Measurements from ENCODE around the gene LRP1B.

LRP1B gene

DNA sequence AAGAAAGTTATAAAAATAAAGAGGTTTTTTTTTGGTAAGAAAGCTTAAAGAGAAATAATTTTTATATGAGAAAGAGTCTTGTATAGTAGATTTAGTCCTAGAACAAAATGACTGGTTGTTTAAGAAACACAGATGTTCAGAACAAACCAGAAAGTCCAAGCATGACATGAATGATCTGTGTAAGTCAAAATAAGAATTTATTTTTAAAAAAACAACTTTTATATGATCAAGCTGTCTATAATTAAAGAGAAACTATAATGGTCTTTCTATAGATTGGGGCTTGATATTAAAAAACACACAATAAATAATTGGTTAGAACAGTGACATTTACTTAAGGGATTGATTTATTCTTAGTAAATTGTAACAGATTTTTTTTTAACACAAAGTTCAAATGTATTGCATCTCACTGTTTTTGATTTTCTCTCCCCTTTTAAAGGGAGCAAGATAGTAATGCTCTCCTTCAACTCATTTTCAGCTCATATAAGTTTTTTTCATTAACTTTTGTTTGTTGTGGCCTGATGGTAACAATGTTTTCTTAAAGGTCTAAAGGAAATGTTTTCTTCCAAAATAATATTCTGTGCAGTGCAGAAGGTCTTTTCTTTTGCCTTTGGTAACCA lies 1256.8 kb downstream of the LRP1B start:
- DNase-seq: no peak

- DNase-seq: no peak
Measured at GRCh38 chr2:140869925-140870324, 1260.9 kb downstream of the LRP1B start.

DNA sequence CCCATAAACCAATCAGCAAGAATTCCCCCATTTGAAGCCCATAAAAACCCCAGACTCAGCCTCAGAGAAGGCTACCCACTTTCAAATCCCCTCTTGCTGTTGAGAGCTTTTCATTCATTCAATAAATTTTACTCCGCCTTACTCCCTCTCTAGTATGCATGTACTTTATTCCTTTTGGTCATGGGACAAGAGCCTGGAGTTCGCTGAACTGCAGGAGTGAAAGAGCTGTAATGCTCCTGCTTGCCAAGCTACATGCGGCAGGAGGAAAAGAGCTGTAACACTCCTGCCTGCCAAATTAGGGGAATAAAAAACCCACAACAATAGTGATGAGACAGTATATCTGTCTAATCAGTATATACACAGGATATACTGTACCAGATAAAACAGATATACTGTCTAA lies 1261.7 kb downstream of the LRP1B start:
- DNase-seq: no peak

DNA sequence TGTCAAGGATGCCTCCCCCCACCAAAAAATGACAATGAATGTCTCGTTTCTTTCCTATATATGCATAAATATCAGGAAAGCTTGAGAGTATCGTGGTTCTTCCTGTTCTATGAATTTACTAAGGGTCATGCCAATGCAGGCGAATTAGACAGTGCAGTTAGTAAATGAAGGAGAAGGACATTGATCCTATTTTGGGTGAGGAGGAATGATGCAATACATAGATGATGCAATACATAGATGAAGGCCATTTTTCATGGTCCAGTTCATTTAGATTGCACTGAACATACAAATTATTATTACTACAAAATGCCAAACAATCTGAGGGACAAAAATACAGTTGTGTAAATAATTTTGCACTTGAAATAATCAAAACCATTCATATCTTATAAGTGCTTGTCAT lies 1265.0 kb downstream of the LRP1B start:
- DNase-seq: no peak

GRCh38 chr2:140863713-140864112 lies 1267.1 kb downstream of the LRP1B start:
- DNase-seq: peak; percentile 76 to 82

GRCh38 chr2:140862181-140862580 lies 1268.6 kb downstream of the LRP1B start:
- no peak for DNase-seq

GRCh38 chr2:140861666-140862065 lies 1269.2 kb downstream of the LRP1B start:
- DNase-seq: no peak

GRCh38 chr2:140855471-140855870 lies 1275.3 kb downstream of the LRP1B start:
- no peak for DNase-seq

DNA sequence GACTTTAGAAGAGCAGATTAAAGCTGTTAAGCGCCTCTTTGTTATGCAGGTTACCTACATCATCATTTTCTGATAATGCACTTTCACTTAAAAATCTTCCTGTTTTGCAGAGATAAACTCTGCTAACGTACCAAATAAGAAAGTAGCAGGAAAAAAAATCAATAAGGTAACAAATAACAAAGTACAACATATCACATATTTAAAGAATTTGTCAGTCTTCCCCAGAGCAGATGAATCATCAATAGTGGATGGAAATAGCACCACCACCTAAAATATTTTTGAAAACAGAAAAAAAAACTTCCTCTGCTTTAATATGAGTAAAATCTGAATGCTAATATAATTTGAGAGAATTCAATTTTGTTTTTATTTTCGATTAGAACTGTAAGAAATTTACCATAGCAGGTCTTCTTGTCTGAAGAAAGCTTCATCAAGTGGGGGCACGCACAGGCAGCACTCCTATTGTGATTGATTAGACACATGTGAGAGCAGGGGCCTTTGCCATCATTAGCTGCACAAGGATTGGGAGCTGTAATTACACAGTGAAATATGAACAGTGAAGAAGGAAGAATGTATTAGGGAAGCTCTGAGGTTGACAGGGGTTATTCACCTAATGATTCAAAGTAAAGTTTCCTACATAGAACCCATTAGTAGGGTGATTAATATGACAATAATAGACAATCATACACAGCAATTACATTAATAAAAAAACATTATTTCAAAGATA lies 1279.4 kb downstream of the LRP1B start:
- DNase-seq: no peak

DNA sequence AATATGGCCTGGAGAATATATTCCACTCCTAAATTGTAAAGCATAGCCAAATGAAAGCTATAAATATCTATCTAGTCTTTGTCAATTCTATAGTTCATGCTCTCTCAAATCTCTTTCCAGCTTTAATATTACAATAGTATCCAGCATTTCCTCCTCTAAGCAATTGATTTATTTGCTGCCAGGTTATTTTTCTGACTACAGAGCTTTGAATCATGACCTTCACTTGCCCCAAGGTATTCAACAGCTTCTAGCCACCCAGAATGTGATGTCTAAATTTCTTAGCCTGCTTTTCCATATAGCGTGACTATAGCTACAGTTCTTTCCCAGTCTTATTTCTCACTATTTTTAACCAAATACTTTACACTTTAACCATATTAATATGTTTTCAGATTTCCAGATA lies 1287.6 kb downstream of the LRP1B start:
- no peak for DNase-seq

DNA sequence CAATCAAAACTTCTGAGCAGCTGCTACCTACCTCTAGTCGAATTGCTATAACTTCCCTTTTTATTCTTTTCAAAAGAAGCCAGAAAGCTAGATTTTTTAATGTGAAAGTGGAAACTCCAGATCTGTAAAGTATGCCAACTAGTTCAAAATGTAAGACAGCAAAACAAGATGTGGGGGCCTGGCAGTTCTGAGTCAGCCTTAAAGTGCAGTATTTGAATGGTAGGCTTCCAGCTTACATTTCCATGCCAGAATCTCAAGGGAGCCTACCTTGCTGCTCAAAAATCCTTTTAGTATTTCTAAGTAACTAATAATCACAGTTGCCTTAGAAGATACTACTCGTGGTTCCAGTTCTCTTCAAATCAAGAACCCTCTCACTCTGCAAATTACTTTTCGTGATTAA lies 1288.7 kb downstream of the LRP1B start:
- peak in 1 of 2 experiments; percentile 22 for DNase-seq

DNA sequence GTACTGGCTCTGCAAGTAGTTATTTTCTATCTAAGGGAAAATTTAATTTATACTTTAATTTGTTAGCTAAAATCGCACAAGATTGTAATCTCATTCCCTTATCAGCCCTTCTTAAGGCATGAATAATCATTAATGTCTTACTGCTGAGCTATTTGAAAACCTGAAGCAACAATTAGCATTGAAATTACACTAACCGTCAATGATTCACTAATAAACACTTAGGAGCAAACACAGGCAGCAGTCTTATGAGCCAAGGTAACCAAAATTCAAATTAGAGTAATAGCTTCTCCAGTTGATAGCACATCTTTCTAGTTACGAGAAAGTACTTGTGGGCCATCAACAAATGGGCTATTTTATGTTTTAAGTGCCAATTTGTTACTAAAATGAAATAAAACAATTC lies 1289.7 kb downstream of the LRP1B start:
- no peak for DNase-seq

DNA sequence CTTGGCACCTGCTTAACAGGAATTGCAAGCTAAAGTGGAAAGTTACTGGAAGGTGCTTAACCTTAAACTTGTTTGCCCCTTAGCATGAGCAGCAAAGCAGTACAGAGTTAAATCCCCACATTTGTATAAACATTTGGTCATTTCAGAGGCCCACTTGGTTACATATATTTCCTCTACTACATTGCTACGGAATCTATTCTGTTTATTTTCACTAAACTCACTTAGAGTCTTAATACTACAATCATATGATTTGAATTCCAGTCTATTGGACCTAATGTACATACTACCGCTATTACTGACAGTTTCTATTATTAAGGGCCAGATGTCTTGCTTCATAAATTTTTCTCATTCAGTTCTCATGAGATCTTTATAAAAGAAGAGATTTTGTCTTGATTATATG lies 1294.0 kb downstream of the LRP1B start:
- no peak for DNase-seq

- DNase-seq: peak; percentile 32 to 44
Measured at GRCh38 chr2:140835079-140835478, 1295.7 kb downstream of the LRP1B start.

GRCh38 chr2:140814141-140814540 lies 1316.7 kb downstream of the LRP1B start:
- DNase-seq: no peak

GRCh38 chr2:140808820-140809219 lies 1322.0 kb downstream of the LRP1B start:
- DNase-seq: peak; percentile 51 to 62

DNA sequence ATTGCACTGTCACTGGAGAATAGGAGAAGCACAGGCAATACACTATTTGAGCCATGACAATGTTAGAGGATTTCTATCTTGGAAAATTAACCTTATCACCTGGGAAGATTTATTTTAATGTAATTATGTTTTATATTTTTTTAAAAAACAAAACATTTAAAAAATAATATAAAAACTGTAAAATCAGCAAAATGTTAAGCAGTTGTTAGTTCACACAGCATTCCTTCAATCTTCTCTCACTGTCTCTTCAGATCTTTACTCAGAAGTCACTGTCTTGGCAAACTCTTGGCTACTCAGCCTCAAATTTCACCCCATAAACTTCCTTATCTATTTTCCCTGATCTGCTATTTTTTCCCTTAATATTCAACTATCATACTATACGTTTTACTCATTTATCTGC lies 1322.6 kb downstream of the LRP1B start:
- no peak for DNase-seq

DNA sequence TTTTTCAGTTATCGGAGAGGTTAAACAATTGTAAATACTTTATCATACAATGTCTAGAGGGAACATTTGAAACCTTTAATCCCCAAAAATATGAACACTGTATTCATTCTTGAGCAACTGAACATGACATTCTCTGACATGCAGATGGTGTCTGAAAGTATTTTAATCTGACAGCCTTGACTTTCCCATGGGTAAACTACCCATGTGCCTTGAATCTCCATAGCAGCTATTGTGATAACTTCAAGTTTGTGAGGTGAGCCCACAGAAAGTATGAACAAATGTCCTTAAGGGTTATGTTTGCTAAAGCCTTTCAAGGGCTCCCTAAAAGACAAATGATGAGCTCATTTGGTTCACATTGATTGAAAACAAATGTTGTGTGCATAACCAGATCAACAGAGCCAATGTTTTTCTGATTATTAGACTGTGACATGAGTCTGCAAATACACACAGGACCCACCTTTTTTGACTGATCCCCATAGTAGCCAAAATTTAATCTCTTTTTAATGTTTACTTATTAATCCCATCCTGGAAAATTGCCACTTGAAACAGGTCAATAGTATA lies 1326.0 kb downstream of the LRP1B start:
- DNase-seq: no peak

DNA sequence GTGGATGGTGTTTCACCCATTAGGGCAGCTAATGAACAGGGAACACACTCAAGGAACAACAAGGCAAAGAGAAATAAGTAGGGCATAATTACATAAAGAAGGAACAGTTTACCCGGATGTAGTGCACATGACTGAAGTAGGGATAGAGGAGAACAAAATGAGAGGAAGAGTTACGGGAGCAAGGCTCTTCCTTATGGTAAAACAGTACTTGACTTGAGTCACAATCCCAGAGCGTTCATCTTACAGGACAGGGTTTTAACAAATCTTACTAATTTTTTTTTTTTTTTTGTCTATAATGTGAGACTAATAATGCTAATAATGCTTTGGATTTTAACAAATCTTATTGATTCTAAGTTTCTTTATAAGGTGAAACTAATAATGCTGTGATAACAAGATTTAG lies 1329.5 kb downstream of the LRP1B start:
- DNase-seq: no peak

DNA sequence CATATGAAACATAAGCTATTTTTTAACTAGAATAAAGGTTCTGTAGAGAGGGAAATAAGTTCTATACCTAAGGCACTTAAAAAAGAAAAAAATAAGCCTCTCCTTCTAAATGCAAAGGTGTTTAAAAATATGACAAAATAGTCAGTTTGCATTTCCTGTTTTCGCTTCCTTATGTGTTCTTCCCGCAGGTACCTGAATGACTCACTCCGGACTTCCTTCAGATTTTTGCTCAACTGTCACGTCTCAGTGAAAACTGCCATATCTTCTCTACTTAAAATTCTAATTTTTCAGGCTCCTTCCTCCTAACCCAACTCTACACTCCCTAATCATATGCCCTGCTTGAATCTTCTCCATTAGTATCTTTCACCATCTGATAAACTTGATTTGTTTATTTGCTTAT lies 1333.1 kb downstream of the LRP1B start:
- no peak for DNase-seq

DNA sequence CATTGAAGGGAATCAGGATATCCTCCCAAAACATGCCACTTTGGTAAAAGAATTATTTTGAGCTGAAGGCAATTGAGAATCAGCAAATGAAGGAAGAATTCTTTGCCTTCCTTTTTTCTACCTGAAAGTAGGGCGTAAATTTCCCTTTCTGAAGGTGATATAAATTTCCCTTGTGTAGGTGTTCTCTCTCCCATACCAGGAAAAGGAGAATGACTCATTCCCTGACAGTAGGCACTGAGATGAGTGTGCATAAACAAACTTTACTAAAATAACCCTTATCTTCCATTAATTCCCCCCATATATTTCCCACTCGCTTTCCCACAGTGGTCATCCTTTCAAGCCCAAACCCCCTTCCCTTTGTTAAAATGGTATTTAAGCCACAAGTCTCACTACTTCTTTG lies 1339.0 kb downstream of the LRP1B start:
- DNase-seq: no peak

DNA sequence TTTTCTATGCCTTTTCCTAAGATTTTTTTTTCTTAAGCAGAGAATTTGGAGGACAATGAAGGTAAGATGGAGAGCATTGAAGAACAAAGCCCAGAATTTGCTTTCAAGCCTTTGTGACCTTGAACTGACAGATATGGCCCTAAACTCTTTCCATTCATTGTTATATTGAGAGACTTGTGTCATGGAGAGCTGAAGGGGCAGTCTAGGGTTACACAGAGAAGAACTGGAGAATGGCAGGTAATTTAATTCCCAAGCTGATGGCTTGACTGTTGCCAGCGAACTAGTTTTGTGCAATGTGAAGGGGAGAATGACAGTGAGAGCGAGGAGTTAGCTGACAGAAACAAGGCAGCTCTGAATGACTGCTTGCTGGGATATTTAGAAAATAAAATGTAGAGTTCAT lies 1344.2 kb downstream of the LRP1B start:
- DNase-seq: no peak

- DNase-seq: no peak
Measured at GRCh38 chr2:140775411-140775810, 1355.4 kb downstream of the LRP1B start.

- DNase-seq: no peak
Measured at GRCh38 chr2:140770645-140771044, 1360.2 kb downstream of the LRP1B start.

- no peak for DNase-seq
Measured at GRCh38 chr2:140761807-140762206, 1369.0 kb downstream of the LRP1B start.

Measured in Kasumi-1 (cell line).